Vagina (tissue), 2 donors: ENCODE measurements around the gene TRDN.

Experiments used
- CTCF ChIP-seq, 3 experiments: fragments of 450-650 bp in 2 of 3; fragments of 200-600 bp in 1 of 3; sonication (generic) in 1 of 3; IDR thresholded peaks; one replicate each; pipeline ENCODE4 v1.5.1; 2017 to 2019; ENCODE audit warnings: antibody characterized with exemption in 3 of 3, mild to moderate bottlenecking in 2 of 3, moderate library complexity in 2 of 3
- POLR2A ChIP-seq, 2 donors: fragments of 450-650 bp; IDR thresholded peaks; one replicate each; pipeline ENCODE4 v1.6.1; 2017; ENCODE audit warnings: antibody characterized with exemption in 2 of 2, mild to moderate bottlenecking in 2 of 2, moderate library complexity in 2 of 2
- POLR2AphosphoS5 ChIP-seq, 2 donors: sonication (generic); formaldehyde crosslinking; IDR thresholded peaks; one replicate each; pipeline ENCODE4 v1.9.0; 2017; ENCODE audit warnings: antibody characterized with exemption in 2 of 2, mild to moderate bottlenecking in 2 of 2, low read depth in 1 of 2; ENCODE audit not compliant: insufficient read depth in 1 of 2

- TF ChIP-seq CTCF (IDR thresholded peaks at IDR 0.05) (no peak), POLR2AphosphoS5 (IDR thresholded peaks at IDR 0.05; ENCODE audit: insufficient read depth in 1 of 2, low read depth in 1 of 2) (no peak), POLR2A (IDR thresholded peaks at IDR 0.05) (no peak)
These were observed 178.5 kb downstream of the TRDN start for GRCh38 chr6:123458218-123458617.
